Activated naive CD8-positive, alpha-beta T cell (primary cell): ENCODE data around the gene KIRREL3.

Experiments
- H3K27ac Mint-ChIP-seq: one replicate; pipeline ENCODE4 v1.8.0; 2021; ENCODE audit warnings: mixed read lengths
- H3K27me3 Mint-ChIP-seq: one replicate; pipeline ENCODE4 v1.8.0; 2021; ENCODE audit warnings: mixed read lengths
- H3K36me3 Mint-ChIP-seq: one replicate; pipeline ENCODE4 v1.8.0; 2021; ENCODE audit warnings: mixed read lengths
- H3K4me1 Mint-ChIP-seq: one replicate; pipeline ENCODE4 v1.8.0; 2021; ENCODE audit warnings: low read depth, mixed read lengths
- H3K4me3 Mint-ChIP-seq: one replicate; pipeline ENCODE4 v1.8.0; 2021; ENCODE audit warnings: mild to moderate bottlenecking, mixed read lengths
- H3K9me3 Mint-ChIP-seq: one replicate; pipeline ENCODE4 v1.8.0; 2021; ENCODE audit warnings: low read depth, mixed read lengths

KIRREL3 gene

GRCh38 chr11:126809514-126810289, 190.9 kb downstream of the KIRREL3 start:
- no peak overlapping the region for H3K4me3 Mint-ChIP-seq
- H3K4me1 Mint-ChIP-seq, result no peaks in the 10 kb centered on the region
- no peaks in the 10 kb centered on the region for H3K36me3 Mint-ChIP-seq
- H3K27ac Mint-ChIP-seq, result no peak overlapping the region
- H3K9me3 Mint-ChIP-seq, result no peaks in the 10 kb centered on the region
- H3K27me3 Mint-ChIP-seq, result no peaks in the 10 kb centered on the region

GRCh38 chr11:126808836-126809235, 191.7 kb downstream of the KIRREL3 start:
- no peak overlapping the region for H3K4me3 Mint-ChIP-seq
- H3K27ac Mint-ChIP-seq, result no peak overlapping the region
- H3K36me3 Mint-ChIP-seq, result no peaks in the 10 kb centered on the region
- H3K9me3 Mint-ChIP-seq, result no peaks in the 10 kb centered on the region
- no peaks in the 10 kb centered on the region for H3K4me1 Mint-ChIP-seq
- H3K27me3 Mint-ChIP-seq, result no peaks in the 10 kb centered on the region

- Mint-ChIP-seq H3K4me3 (no peak overlapping the region), H3K4me1 (no peaks in the 10 kb centered on the region)
These were observed 192.3 kb downstream of the KIRREL3 start for GRCh38 chr11:126808296-126808695.

GRCh38 chr11:126805870-126806269, 194.7 kb downstream of the KIRREL3 start:
- Mint-ChIP-seq H3K36me3 (no peaks in the 10 kb centered on the region), H3K4me1 (no peaks in the 10 kb centered on the region), H3K27ac (no peak overlapping the region), H3K27me3 (no peaks in the 10 kb centered on the region), H3K9me3 (no peaks in the 10 kb centered on the region), H3K4me3 (no peak overlapping the region)

More at GRCh38 chr11:126808296-126808695, 192.3 kb downstream of the KIRREL3 start:
- Mint-ChIP-seq H3K9me3 (no peaks in the 10 kb centered on the region), H3K27me3 (no peaks in the 10 kb centered on the region), H3K36me3 (no peaks in the 10 kb centered on the region), H3K27ac (no peak overlapping the region)

GRCh38 chr11:126804363-126804762, 196.2 kb downstream of the KIRREL3 start:
- no peak overlapping the region for H3K4me3 Mint-ChIP-seq
- no peaks in the 10 kb centered on the region for H3K36me3 Mint-ChIP-seq
- H3K27ac Mint-ChIP-seq, result no peak overlapping the region
- H3K9me3 Mint-ChIP-seq, result no peaks in the 10 kb centered on the region
- H3K27me3 Mint-ChIP-seq, result no peaks in the 10 kb centered on the region
- H3K4me1 Mint-ChIP-seq, result no peaks in the 10 kb centered on the region

- Mint-ChIP-seq H3K9me3 (no peaks in the 10 kb centered on the region), H3K4me3 (no peak overlapping the region), H3K27ac (no peak overlapping the region), H3K4me1 (no peaks in the 10 kb centered on the region), H3K27me3 (peaks cover 1% of the 10 kb centered on the region), H3K36me3 (no peaks in the 10 kb centered on the region)
These were observed 200.6 kb downstream of the KIRREL3 start for GRCh38 chr11:126800009-126800408.

GRCh38 chr11:126797457-126798169, 203.0 kb downstream of the KIRREL3 start:
- Mint-ChIP-seq H3K9me3 (no peaks in the 10 kb centered on the region), H3K27me3 (peaks cover 4% of the 10 kb centered on the region), H3K27ac (no peak overlapping the region), H3K36me3 (no peaks in the 10 kb centered on the region), H3K4me3 (no peak overlapping the region), H3K4me1 (no peaks in the 10 kb centered on the region)

GRCh38 chr11:126793596-126793995, 207.0 kb downstream of the KIRREL3 start:
- H3K36me3 Mint-ChIP-seq, result no peaks in the 10 kb centered on the region
- H3K4me1 Mint-ChIP-seq, result no peaks in the 10 kb centered on the region
- no peak overlapping the region for H3K4me3 Mint-ChIP-seq
- H3K9me3 Mint-ChIP-seq, result no peaks in the 10 kb centered on the region
- peaks cover 7% of the 10 kb centered on the region for H3K27me3 Mint-ChIP-seq
- no peak overlapping the region for H3K27ac Mint-ChIP-seq

GRCh38 chr11:126791991-126792390, 208.6 kb downstream of the KIRREL3 start:
- no peaks in the 10 kb centered on the region for H3K9me3 Mint-ChIP-seq
- H3K4me3 Mint-ChIP-seq, result no peak overlapping the region
- H3K4me1 Mint-ChIP-seq, result no peaks in the 10 kb centered on the region
- H3K27me3 Mint-ChIP-seq, result peaks cover 7% of the 10 kb centered on the region
- H3K27ac Mint-ChIP-seq, result no peak overlapping the region
- H3K36me3 Mint-ChIP-seq, result no peaks in the 10 kb centered on the region

GRCh38 chr11:126791446-126791845, 209.1 kb downstream of the KIRREL3 start:
- no peaks in the 10 kb centered on the region for H3K4me1 Mint-ChIP-seq
- H3K27ac Mint-ChIP-seq, result no peak overlapping the region
- H3K9me3 Mint-ChIP-seq, result no peaks in the 10 kb centered on the region
- peaks cover 7% of the 10 kb centered on the region for H3K27me3 Mint-ChIP-seq
- no peaks in the 10 kb centered on the region for H3K36me3 Mint-ChIP-seq
- no peak overlapping the region for H3K4me3 Mint-ChIP-seq

- Mint-ChIP-seq H3K27ac (no peak overlapping the region), H3K27me3 (peaks cover 7% of the 10 kb centered on the region)
These were observed 210.0 kb downstream of the KIRREL3 start for GRCh38 chr11:126790550-126791081.

GRCh38 chr11:126782810-126783209, 217.8 kb downstream of the KIRREL3 start:
- H3K27ac Mint-ChIP-seq, result no peak overlapping the region
- H3K9me3 Mint-ChIP-seq, result no peaks in the 10 kb centered on the region
- no peaks in the 10 kb centered on the region for H3K4me1 Mint-ChIP-seq
- H3K27me3 Mint-ChIP-seq, result peaks cover 7% of the 10 kb centered on the region
- H3K36me3 Mint-ChIP-seq, result no peaks in the 10 kb centered on the region
- no peak overlapping the region for H3K4me3 Mint-ChIP-seq

More at GRCh38 chr11:126790550-126791081, 210.0 kb downstream of the KIRREL3 start:
- H3K4me3 Mint-ChIP-seq, result no peak overlapping the region
- no peaks in the 10 kb centered on the region for H3K4me1 Mint-ChIP-seq
- no peaks in the 10 kb centered on the region for H3K9me3 Mint-ChIP-seq
- no peaks in the 10 kb centered on the region for H3K36me3 Mint-ChIP-seq

GRCh38 chr11:126781942-126782341, 218.6 kb downstream of the KIRREL3 start:
- no peaks in the 10 kb centered on the region for H3K9me3 Mint-ChIP-seq
- no peak overlapping the region for H3K27ac Mint-ChIP-seq
- H3K4me1 Mint-ChIP-seq, result no peaks in the 10 kb centered on the region
- H3K36me3 Mint-ChIP-seq, result no peaks in the 10 kb centered on the region
- H3K4me3 Mint-ChIP-seq, result no peak overlapping the region
- H3K27me3 Mint-ChIP-seq, result peaks cover 11% of the 10 kb centered on the region

GRCh38 chr11:126776119-126776518, 224.5 kb downstream of the KIRREL3 start:
- Mint-ChIP-seq H3K27ac (no peak overlapping the region), H3K9me3 (no peaks in the 10 kb centered on the region), H3K36me3 (no peaks in the 10 kb centered on the region), H3K4me1 (no peaks in the 10 kb centered on the region), H3K4me3 (no peak overlapping the region), H3K27me3 (peaks cover 12% of the 10 kb centered on the region)

GRCh38 chr11:126772267-126772666, 228.3 kb downstream of the KIRREL3 start:
- Mint-ChIP-seq H3K36me3 (no peaks in the 10 kb centered on the region), H3K27ac (no peak overlapping the region), H3K4me3 (no peak overlapping the region), H3K4me1 (no peaks in the 10 kb centered on the region), H3K27me3 (peaks cover 3% of the 10 kb centered on the region), H3K9me3 (no peaks in the 10 kb centered on the region)
